GM21360 (cell line): ENCODE measurements around the gene CYTH4.
"Not testable (repeated sequence)": the region's sequence is repeated elsewhere in the genome, so short reads cannot be mapped to it uniquely, and the experiment has no call there.

Experiments
- ATAC-seq: cut with Tn5 transposase; IDR thresholded peaks from one replicate; pipeline ENCODE4 v1.9.1; 2021; ENCODE audit warnings: mild to moderate bottlenecking, moderate library complexity; ENCODE audit not compliant: unreplicated experiment

CYTH4 gene

DNA sequence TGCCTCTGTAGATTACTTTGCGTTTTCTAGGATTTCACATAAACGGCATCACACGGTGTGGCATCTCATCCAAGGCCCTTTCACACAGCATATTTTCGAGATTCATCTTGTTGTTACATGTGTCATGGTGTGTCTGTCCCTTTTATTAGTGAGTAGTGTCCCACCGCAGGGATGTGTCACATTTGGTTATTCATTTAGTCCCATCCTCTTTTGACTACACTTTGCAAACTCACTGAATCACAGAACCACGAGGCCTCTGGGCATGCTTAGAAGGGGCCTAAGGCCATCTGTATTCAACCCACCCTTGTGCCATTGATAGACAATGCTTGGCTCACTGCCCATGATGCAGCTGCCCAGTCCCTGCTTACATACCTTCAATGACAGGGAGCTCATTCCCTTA lies 34.1 kb upstream of the CYTH4 start:
- ATAC-seq = no peak

DNA sequence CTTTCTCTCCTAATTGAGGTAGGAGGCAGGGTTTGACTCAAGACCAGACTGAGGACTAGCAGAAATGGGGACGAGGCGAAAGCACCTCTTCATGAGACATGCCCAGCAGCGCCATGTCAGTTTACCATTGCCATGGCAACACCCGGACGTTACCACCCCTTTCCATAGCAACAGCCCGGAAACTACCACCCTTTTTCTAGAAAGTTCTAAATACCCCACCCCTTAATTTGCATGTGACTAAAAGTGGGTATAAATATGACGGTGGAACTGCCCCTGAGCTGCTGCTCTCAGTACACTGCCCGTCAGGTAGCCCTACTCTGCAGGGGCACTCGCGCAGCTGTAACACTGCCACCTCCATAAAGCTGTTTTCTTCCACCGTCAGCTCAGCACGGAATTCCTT lies 32.3 kb upstream of the CYTH4 start:
- no peak for ATAC-seq

DNA sequence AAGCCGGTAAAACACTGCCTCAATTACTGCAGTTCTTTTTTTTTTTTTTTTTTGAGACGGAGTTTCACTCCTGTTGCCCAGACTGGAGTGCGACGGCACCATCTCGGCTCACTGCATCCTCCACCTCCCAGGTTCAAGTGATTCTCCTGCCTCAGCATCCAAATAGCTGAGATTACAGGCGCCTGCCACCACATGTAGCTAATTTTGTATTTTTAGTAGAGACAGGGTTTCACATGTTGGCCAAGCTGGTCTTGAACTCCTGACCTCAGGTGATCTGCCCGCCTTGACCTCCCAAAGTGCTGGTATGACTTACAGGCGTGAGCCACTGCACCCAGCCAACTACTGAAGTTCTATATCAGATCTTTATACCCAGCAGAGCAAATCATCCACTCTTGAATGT lies 30.5 kb upstream of the CYTH4 start:
- ATAC-seq = not testable (repeated sequence)

DNA sequence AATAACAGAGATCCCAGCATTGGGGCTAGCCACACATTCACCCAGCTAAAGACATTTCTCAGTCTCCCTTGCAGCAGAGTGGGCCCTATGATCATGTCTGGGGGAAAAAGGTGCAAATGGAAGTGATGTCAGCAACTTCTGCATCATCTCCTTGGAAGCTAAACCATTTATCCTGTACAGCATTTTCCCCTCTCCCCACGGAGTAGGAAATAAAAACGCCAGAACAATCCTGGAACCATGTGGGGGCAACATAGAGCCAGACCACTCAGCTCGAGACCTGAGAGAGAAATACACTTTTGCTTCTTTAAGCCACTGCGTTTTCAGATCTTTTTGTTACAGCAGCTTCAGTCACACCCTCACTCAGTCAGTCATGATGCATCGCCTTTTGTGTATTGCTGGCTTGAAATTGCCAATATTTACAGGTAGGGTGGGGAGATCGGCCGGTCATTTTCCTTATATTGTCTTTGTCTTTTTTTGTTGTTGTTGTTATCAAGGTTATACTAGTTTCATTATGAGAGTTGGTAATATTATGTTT lies 29.1 kb upstream of the CYTH4 start:
- ATAC-seq = no peak

DNA sequence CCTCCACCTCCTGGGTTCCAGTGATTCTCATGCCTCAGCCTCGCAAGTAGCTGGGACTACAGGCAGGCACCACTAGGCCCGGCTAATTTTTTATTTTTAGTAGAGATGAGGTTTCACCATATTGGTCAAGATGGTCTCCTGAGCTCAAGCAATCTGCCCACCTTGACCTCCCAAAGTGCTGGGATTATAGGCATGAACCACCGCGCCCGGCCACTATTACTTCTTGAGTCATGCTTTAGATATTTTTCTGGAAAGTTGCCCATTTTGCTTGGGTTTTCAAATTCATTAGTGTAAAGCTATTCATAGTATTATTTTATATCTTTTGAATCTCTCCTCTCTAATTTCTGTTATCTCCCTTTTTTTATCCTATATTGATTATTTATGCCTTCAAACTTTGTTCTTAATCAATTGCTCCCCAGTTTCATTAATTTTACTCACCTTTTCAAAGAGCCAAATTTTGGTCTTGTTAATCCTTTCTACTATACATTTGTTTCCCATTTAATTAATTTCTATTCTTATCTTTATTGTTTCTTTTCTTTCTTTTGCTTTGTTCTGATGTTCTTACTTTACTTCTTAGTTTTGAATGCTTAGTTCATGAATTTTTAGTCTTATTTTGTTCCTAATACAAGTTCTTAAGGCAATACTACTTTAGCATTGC lies 28.0 kb upstream of the CYTH4 start:
- ATAC-seq = no peak

DNA sequence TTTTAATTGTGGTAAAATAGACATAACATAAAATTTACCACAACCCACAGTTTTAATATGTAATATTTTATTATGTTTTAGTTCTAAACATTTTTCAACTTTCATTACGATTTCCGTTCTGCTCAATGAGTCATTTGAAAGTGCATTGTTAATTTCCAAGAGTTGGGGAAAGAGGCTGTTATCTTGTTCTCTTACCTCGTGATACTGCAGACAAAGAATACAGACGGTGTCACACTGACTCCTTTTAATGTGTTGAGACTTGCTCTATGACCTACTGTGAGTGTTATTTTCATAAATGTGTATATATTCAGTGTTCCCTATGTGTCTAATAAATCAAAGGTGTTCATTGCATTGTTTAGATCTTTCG lies 27.5 kb upstream of the CYTH4 start:
- no peak for ATAC-seq

DNA sequence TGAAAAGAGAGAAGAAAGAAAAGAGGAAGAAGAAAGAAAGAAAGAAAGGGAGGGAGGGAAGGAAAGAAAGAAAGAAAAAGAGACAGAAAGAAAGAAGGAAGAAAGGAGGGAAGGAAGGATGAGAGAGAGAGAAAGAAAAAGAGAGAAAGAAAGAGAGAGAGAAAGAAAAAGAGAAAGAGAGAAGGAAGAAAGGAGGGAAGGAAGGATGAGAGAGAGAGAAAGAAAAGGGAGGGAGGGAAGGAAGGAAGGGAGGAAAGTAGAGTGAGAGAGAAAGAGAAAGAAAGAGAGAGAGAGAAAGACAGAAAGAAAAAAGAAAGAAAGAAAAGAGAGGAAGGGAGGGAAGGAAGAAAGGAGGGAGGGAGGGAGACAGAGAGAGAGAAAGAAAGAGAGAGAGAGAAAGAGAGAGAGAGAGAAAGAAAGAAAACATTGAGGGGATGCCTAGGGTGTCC lies 26.7 kb upstream of the CYTH4 start:
- ATAC-seq = no peak

DNA sequence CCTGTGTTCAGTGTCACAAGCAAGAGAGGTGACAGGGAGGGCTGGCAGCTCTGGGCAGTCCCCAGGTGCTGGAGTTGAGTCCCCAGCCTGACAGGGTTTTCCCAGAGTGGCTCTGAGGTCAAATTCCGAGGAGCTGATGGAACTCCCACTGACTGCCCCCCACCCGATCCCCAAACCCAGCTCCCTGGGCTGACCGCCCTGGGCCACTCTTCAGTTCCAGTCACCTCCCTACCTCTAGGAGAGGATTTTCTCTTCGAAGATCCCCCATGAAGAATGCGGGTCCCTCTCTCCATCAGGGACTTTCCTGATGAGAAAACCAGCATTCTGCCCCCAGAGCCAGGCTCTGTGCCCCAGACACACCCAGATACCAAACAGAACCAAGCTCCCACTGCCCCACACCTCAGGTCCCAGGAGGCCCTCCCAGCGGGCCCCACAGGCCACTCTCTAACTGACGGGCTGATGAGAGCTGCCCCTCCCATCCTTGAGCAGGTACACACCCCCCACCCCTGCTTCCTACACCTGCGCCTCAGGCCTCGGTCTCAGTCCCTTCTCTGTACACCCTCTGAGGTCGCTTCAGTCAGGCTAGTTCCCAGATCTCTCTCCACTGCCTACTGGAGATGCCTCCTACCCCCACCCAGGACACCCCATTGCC lies 26.1 kb upstream of the CYTH4 start:
- no peak for ATAC-seq

DNA sequence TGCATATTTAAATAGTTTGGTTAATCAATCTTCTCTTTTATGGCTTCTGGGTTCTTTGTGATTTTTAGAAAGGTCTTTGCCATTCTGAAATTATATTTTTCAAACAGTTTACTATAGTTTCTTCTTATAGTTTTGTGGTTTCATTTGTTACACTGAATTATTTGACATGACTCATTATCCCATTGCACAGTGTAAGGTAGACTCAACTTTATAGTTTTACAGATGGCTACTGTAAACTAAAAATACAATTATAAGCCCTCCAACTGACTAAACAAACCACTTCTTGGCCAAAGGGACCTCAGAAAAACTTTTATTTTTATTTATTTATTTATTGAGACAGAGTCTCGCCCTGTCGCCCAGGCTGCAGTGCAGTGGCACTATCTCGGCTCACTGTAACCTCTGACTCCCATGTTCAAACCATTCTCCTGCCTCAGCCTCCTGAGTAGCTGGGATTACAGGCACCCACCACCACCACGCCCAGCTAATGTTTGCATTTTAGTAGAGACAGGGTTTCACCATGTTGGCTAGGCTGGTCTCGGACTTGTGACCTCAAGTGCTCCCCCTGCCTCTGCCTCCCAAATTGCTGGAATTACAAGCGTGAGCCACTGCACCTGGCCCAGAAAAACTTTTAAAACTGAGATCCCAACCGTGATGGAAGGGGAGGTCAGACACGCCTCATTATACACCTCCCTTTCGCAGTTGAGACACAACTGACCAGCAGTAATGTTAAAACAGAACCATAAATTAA lies 24.1 kb upstream of the CYTH4 start:
- ATAC-seq = no peak

DNA sequence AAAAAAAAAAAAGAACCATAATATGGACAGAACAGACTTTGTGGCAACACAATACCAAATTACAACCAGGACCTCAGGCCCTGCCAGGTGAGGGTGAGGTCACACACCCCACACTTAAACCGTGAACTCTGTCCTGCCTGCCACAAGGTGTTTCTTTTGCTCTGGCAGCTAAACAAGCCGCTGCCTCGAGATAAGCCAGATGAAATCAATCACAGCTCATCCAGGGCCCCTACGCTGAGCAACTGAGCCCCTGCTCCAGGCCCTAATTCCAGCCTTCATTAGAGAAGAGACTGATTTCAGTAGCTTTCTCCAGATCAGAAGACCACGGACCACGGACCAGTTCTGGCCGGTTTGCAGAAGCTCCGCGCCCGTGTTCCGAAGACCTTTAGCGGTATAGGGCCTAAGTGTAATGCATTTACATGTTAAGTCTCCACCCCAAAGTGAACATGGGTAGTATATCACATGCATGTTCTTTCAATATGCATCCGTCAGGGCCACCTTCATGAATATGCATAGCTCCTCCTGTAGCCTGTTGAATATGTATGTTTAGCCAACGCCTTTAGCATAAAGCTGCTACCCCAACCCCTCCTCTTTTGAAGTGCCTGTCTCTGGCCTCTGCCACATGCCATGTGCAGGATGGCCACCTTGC lies 23.4 kb upstream of the CYTH4 start:
- no peak for ATAC-seq

DNA sequence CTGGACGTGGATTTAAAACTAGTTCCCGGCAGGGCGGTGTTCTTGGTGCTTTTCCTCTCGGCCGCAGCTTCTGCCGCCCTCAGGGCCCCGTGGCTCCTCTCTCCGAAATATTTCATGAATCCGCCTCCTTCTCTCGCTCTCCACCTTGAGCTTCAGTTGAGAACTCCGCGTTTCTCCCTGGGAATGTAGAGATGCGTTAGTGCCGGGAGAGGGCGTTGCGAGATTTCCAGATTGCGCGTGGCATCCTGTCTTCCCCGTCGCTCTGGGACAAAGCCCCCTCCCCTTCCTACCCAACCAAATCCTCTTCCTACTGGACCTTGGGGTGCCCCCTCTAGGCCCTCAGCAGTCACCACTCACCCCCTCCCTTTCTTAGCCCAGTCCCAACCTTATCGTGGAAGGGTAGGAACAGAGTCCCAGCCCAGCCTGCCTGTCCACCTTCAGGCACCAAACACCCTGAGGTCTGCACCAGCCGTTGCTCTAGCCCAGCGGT lies 22.7 kb upstream of the CYTH4 start:
- ATAC-seq = no peak

DNA sequence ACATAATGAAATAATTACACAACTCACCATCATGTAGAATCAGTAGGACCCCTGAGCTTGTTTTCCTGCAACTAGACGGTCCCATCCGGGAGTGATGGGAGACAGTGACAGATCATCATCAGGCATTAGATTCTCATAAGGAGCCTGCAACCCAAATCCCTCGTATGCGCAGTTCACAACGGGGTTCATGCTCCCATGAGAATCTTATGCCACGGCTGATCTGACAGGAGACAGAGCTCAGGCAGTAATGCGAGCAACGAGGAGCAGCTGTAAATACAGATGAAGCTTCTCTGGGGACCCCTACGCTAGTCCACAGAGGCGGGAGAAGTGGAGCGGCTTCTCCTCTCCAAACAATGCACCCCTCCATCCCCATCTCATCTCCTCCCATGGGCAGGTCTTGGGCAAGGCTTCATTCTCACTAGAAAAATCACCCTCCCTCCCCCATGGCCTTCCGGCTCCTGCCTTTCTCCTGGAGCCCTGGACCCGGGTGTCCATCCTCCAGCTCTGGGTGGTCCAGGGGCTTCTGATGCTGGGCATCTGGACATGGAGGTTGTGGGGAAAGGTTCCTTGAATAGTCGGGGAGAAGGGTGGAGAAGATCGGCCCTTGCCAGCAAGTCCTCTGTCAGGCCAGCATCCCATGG lies 22.0 kb upstream of the CYTH4 start:
- ATAC-seq = no peak

DNA sequence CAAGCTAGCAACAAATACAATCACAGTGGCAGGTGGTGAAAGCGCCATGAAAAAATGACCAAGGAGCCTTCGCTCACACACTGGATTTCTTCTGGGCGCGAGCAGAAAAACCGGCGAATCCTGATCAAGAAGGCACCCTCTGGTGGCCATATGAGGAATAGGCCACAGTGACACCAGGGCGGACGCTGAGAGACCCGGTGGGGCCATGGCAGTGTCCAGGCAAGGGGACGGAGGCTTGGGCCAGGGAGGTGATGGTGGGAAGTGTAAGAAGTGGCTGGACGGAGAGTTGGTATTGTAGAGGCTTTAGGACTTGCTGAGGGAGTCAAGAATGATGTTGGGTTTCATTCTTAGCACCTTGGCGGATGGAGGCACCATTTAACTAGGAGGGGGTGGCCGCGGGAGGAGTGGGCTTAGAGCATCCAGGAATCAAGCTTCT lies 21.4 kb upstream of the CYTH4 start:
- no peak for ATAC-seq

DNA sequence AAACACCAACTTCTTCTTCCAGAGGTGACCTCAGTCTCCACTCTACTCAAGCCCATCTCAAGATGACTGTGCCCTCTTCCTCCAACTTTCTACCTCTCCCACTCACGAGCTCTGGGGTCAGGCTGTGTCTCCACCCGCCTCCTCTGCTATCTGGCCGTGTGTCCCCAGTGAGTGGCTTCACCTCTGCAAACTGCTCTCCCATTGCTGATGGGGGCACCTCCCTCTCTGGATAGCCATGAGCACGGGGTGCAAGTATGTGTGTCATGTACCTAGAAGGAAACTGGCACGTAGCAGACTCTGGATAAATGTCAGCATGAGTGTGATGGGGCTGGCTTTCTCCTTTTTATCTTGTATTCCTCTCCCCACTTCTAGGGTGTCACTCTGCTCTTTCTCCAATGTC lies 20.0 kb upstream of the CYTH4 start:
- ATAC-seq = no peak

DNA sequence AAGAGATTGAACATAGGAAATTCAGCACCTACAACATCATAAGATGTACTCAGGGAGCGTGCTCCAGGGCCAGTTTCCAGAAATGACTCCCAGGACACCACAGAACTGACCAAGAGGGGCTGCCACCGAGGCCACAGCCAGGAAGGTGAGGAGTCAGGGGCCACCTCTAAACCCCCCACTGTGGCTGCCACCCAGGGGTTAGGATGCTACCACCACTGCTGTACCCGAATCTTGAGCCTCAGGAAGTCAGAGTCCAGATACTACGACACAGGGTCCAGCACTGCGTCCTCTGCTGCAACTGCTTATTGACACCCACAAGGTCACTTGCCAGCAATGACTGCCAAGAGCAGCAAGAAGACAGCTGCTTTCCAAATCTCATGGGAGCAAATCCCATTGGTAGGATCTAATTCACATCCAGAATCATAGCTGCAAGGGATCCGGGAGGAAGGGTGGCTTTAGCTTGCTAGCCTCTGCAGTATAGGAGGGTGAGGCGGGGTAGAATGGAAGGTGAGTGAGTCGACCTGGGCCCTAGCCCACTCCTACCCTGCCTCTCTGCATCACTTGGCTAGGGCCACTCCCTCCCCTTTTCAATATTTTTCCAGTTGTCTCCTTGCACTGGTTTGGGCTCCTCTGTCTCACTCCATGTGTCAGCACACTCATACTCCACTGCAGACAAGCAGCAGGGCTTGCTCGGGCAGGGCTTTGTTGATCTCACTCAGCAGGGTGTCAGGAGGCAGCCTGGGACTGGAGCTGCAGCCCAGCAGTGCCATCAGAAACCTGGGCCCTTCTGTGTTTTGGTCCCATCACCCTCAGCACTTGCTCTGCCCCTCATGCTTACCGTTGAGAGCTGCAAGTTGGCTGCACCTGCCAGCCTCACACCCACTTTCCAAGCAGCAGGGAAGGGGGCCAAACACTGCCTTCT lies 18.1 kb upstream of the CYTH4 start:
- no peak for ATAC-seq

DNA sequence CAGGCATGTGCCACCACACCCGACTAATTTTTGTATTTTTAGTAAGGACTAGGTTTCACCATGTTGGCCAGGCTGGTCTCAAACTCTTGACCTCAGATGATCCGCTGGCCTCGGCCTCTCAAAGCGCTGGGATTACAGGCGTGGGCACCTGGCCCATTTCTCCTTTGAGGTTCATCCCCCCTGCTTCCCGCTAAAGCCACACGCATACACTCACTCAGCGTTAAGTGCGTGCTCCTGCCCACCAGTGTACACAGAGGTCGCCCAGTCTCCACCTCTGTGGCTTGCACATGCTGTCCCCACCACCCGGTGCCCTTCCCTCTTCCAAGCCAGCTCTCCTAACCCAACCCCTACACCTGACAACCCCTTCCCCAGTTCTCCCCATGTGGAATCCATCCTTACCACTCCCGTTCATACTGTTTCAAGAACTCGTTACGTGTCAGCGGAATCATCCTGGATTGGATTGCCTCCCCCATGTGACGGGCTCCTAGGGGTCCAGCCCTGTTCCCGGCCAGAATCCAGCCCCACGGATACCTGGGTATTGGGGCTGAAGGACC lies 15.7 kb upstream of the CYTH4 start:
- ATAC-seq = no peak

DNA sequence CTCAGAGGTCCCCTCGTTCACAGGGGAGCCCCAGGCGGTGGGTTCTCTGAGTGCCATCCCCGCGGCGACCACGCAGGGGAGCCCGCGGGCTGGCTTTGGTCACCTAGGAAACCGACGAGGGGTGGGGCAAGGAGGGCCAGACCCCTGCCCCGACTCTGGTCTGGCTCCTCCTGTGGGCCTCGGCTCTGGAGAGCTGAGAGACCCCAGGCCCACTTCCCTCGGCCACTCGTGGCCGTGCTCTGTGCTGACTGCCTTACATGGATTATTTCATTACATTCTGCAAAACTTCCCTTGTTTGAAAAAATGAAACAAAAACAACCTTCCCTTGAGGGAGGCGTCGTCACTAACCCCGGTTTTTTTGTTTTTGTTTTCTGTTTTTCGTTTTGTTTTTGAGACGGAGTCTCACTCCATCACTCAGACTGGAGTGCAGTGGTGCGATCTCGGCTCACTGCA lies 15.1 kb upstream of the CYTH4 start:
- peak; percentile 77 for ATAC-seq

DNA sequence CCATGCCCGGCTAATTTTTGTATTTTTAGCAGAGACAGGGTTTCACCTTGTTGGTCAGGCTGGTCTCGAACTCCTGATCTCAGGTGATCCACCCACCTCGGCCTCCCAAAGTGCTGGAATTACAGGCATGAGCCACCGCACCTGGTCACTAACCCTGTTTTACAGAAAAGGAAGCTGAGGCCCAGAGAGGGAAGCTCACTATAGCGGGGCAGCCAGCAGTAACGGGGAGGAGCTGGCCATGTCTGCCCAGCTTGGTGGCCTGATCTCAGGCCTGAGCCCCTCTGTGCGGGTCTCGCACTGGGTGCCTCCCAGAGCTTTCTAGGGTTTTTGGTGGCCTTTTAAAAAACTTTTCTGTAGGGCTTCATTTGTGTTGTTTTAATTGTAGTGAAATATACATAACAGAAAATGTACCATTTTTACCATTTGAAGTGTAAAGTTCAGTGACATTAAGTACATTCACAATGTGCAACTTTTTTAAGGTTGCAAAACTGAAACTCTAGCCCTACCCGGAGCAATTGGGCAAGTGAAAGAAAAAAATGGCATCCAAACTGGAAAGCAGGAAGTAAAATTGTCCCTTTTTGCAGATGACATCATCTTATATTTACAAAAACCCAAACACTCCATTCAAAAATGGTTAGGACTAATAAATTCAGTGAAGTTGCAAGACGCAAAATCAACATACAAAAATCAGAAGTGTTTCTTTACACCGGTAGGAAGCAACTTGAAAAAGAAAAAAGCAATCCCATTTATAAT lies 14.5 kb upstream of the CYTH4 start:
- no peak for ATAC-seq
